Vagina (tissue), 2 donors: ENCODE results near the gene CYP1A2.

Source experiments
- CTCF ChIP-seq, 3 experiments: fragments of 450-650 bp in 2 of 3; fragments of 200-600 bp in 1 of 3; sonication (generic) in 1 of 3; IDR thresholded peaks; one replicate each; pipeline ENCODE4 v1.5.1; 2017 to 2019; ENCODE audit warnings: antibody characterized with exemption in 3 of 3, mild to moderate bottlenecking in 2 of 3, moderate library complexity in 2 of 3
- POLR2AphosphoS5 ChIP-seq, 2 donors: sonication (generic); formaldehyde crosslinking; IDR thresholded peaks; one replicate each; pipeline ENCODE4 v1.9.0; 2017; ENCODE audit warnings: antibody characterized with exemption in 2 of 2, mild to moderate bottlenecking in 2 of 2, low read depth in 1 of 2; ENCODE audit not compliant: insufficient read depth in 1 of 2

- TF ChIP-seq POLR2AphosphoS5 (IDR thresholded peaks at IDR 0.05; ENCODE audit: insufficient read depth in 1 of 2, low read depth in 1 of 2) (no peak), CTCF (IDR thresholded peaks at IDR 0.05) (no peak)
Observed at GRCh38 chr15:74752531-74752930, 3.9 kb downstream of the CYP1A2 start.
